Ovary (tissue), 3 donors: ENCODE measurements around the gene ZNF518B.

Experiments used
- POLR2A ChIP-seq: fragments of 450-650 bp; IDR thresholded peaks from one replicate; pipeline ENCODE4 v1.6.1; 2017; ENCODE audit warnings: antibody characterized with exemption, mild to moderate bottlenecking, moderate library complexity
- TF ChIP-seq, protein P1 (sequence below), 3 donors: fragments of 450-650 bp in 2 of 3; fragments of 200-600 bp in 1 of 3; IDR thresholded peaks; one replicate each; pipeline versions ENCODE4 v1.5.1 to v1.8.0; 2016 to 2022; ENCODE audit warnings: antibody characterized with exemption in 3 of 3, mild to moderate bottlenecking in 1 of 3
- donor health status: DM: no; HTN: no; CAD: no.

DNA sequence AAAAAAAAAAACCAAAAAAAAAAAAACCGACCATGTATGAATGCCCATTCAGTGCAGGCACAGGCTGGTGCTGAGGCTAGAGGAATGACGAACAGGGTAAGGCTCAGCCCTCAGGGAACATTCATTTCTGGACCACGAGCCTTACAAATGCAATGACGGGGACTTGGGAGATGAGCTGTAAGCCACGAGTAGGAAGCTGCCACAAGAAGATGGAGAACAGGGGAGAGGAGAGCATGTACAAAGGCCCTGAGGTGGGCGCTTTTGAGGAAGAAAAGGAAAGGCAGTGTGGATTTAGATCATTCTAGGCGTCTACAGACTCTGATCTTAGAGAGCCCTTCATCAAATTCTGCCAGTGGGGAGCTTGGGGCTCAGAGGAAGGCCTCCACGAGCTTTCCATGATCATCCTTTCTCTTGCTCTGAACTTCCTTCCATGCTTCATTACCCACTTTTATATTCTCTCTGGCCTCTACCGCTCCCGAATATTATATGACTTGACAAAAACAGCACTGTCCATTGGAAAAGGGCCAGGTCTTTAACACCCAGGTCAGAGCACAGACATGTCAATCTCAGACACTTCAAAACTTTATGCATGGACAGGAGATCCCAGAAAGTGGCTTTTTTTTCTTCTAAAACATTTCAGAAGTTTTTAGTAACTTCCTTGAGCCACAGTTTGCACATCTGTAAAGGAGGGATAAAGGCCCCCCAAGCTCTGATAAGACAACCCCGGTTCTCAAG is 3.3 kb upstream of the ZNF518B start:
- TF ChIP-seq, protein P1, sequence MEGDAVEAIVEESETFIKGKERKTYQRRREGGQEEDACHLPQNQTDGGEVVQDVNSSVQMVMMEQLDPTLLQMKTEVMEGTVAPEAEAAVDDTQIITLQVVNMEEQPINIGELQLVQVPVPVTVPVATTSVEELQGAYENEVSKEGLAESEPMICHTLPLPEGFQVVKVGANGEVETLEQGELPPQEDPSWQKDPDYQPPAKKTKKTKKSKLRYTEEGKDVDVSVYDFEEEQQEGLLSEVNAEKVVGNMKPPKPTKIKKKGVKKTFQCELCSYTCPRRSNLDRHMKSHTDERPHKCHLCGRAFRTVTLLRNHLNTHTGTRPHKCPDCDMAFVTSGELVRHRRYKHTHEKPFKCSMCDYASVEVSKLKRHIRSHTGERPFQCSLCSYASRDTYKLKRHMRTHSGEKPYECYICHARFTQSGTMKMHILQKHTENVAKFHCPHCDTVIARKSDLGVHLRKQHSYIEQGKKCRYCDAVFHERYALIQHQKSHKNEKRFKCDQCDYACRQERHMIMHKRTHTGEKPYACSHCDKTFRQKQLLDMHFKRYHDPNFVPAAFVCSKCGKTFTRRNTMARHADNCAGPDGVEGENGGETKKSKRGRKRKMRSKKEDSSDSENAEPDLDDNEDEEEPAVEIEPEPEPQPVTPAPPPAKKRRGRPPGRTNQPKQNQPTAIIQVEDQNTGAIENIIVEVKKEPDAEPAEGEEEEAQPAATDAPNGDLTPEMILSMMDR (IDR thresholded peaks at IDR 0.05), result no peak
- TF ChIP-seq POLR2A, result no peak
